IMR-90 (cell line): ENCODE results near the gene COX10. TPM values are rescaled to one million over a fixed set of nuclear protein-coding genes. Genes with fewer than 3 reads are reported as not detected.

ENCODE experiments used
- ATAC-seq: fragments of 200-7000 bp; cut with Tn5 transposase; 2 replicates; pipeline ENCODE4 v1.9.1; 2020; ENCODE audit warnings: low read depth, mild to moderate bottlenecking, moderate library complexity
- BruUV-seq: library from RNA; stranded (reverse); fragments of 400-500 nt; replicated peaks from 2 replicates; lab custom pipeline; 2021; lab: Mats Ljungman, UMichigan
- CTCF ChIA-PET: fragments of 300-600 bp; formaldehyde crosslinking; extraction: SDS; loops from one replicate; lab custom pipeline; 2021; ENCODE audit warnings: antibody characterized with exemption; lab: Yijun Ruan, JAX
- POLR2A ChIA-PET: fragments of 300-600 bp; sonication (Branson Sonifier 250); formaldehyde crosslinking; loops from one replicate; lab custom pipeline; 2022; ENCODE audit warnings: antibody characterized with exemption; ENCODE audit not compliant: unreplicated experiment; lab: Charles Lee
- DNase-seq: peaks from one replicate; pipeline ENCODE4 v3.0.0; 2013
- H2AFZ ChIP-seq: replicated peaks from 2 replicates; pipeline ENCODE3; 2013; ENCODE audit warnings: low read length, mild to moderate bottlenecking; ENCODE audit not compliant: poor library complexity
- H2AK5ac ChIP-seq: 2 replicates; pipeline ENCODE4 v1.6.1; 2013; ENCODE audit warnings: low read depth, low read length, inconsistent platforms
- H2AK9ac ChIP-seq: replicated peaks from 2 replicates; pipeline ENCODE3; 2013; ENCODE audit warnings: mild to moderate bottlenecking, low read depth, low read length, moderate library complexity; ENCODE audit not compliant: poor library complexity
- H2BK120ac ChIP-seq: 2 replicates; pipeline ENCODE4 v1.6.1; 2013; ENCODE audit warnings: low read depth, low read length, inconsistent platforms
- H2BK15ac ChIP-seq: 3 replicates; pipeline ENCODE4 v1.6.1; 2013; ENCODE audit warnings: low read depth, low read length, inconsistent platforms
- H2BK20ac ChIP-seq: 2 replicates; pipeline ENCODE4 v1.6.1; 2013; ENCODE audit warnings: low read depth, mild to moderate bottlenecking, inconsistent platforms, low read length, moderate library complexity
- H2BK5ac ChIP-seq: 2 replicates; pipeline ENCODE4 v1.6.1; 2013; ENCODE audit warnings: mild to moderate bottlenecking, low read depth, low read length, inconsistent platforms; ENCODE audit not compliant: poor library complexity, severe bottlenecking
- H3K14ac ChIP-seq: replicated peaks from 2 replicates; pipeline ENCODE4 v1.6.1; 2013; ENCODE audit warnings: low read depth, low read length, inconsistent platforms
- H3K18ac ChIP-seq: 2 replicates; pipeline ENCODE4 v1.6.1; 2013; ENCODE audit warnings: low read depth, low read length, control low read depth
- H3K23ac ChIP-seq: 2 replicates; pipeline ENCODE4 v1.6.1; 2013; ENCODE audit warnings: low read depth, low read length, inconsistent platforms
- H3K27ac ChIP-seq: 2 replicates; pipeline ENCODE4 v1.5.1; 2013; ENCODE audit warnings: mild to moderate bottlenecking, control low read depth, low read length; ENCODE audit not compliant: insufficient read depth
- H3K27me3 ChIP-seq: 2 replicates; pipeline ENCODE4 v1.6.1; 2013; ENCODE audit warnings: low read length; ENCODE audit not compliant: control insufficient read depth, insufficient read depth
- H3K36me3 ChIP-seq: 2 replicates; pipeline ENCODE4 v1.6.1; 2013; ENCODE audit warnings: low read length, mixed read lengths; ENCODE audit not compliant: control insufficient read depth, insufficient read depth
- H3K4ac ChIP-seq: 2 replicates; pipeline ENCODE4 v1.6.1; 2013; ENCODE audit warnings: low read depth, low read length, inconsistent platforms
- H3K4me1 ChIP-seq: 2 replicates; pipeline ENCODE4 v1.6.1; 2013; ENCODE audit warnings: low read length, mixed read lengths; ENCODE audit not compliant: control insufficient read depth, insufficient read depth
- H3K4me2 ChIP-seq: 2 replicates; pipeline ENCODE4 v1.6.1; 2013; ENCODE audit warnings: low read depth, mild to moderate bottlenecking, control low read depth, low read length, moderate library complexity
- H3K4me3 ChIP-seq: 2 replicates; pipeline ENCODE4 v1.5.1; 2013; ENCODE audit warnings: low read depth, mild to moderate bottlenecking, control low read depth, low read length, moderate library complexity; ENCODE audit not compliant: insufficient read depth
- H3K56ac ChIP-seq: 2 replicates; pipeline ENCODE4 v1.6.1; 2013; ENCODE audit warnings: low read length, inconsistent platforms; ENCODE audit not compliant: insufficient read depth; ENCODE audit errors: extremely low read depth
- H3K79me1 ChIP-seq, 2 experiments: 2 replicates each; pipeline ENCODE4 v1.6.1; 2013; ENCODE audit warnings: low read length in 2 of 2, inconsistent platforms in 1 of 2, low read depth in 1 of 2
- H3K9ac ChIP-seq: 2 replicates; pipeline ENCODE4 v1.6.1; 2013; ENCODE audit warnings: low read depth, low read length, control low read depth
- H3K9me1 ChIP-seq: 2 replicates; pipeline ENCODE4 v1.6.1; 2013; ENCODE audit warnings: low read length, inconsistent platforms; ENCODE audit not compliant: insufficient read depth
- H3K9me3 ChIP-seq: 2 replicates; pipeline ENCODE4 v1.6.1; 2013; ENCODE audit warnings: low read length; ENCODE audit not compliant: control insufficient read depth, insufficient read depth
- H4K20me1 ChIP-seq: 2 replicates; pipeline ENCODE4 v1.6.1; 2013; ENCODE audit warnings: low read length, inconsistent platforms; ENCODE audit not compliant: insufficient read depth
- H4K5ac ChIP-seq: 2 replicates; pipeline ENCODE4 v1.6.1; 2013; ENCODE audit warnings: mild to moderate bottlenecking, low read depth, low read length, control low read depth
- H4K8ac ChIP-seq, 2 experiments: 2 replicates each; pipeline ENCODE4 v1.6.1; 2013; ENCODE audit warnings: low read depth in 2 of 2, low read length in 2 of 2, control low read depth in 1 of 2, inconsistent platforms in 1 of 2
- H4K91ac ChIP-seq: 2 replicates; pipeline ENCODE4 v1.6.1; 2013; ENCODE audit warnings: low read depth, low read length, inconsistent platforms; ENCODE audit not compliant: insufficient read depth
- MAFK ChIP-seq: IDR thresholded peaks from 2 replicates; pipeline ENCODE4 v1.6.1; 2012; ENCODE audit warnings: low read depth, low read length, improper control_type of control experiment
- NFE2L2 ChIP-seq: fragments of 150-350 bp; IDR thresholded peaks from 2 replicates; pipeline ENCODE4 v1.6.1; 2016; ENCODE audit warnings: low read depth, mild to moderate bottlenecking, low read length
- RAD21 ChIP-seq: IDR thresholded peaks from 2 replicates; pipeline ENCODE4 v1.6.1; 2012; ENCODE audit warnings: low read length, improper control_type of control experiment
- WGBS, 2 experiments: methylation state at CpG; one replicate each; pipeline versions ENCODE4 v1.1.5 to v1.1.7; 2013; ENCODE audit warnings: missing lambda C conversion rate in 2 of 2; ENCODE audit not compliant: insufficient read length in 1 of 2; ENCODE audit errors: extremely low coverage in 2 of 2; 5-methylcytosine and 5-hydroxymethylcytosine counted together
- dilution Hi-C: fragments of 300-500 bp; cut with HindIII; formaldehyde crosslinking; loops from one replicate; pipeline ENCODE4 v1.14.3; 2018; ENCODE audit warnings: low sequenced_read_pairs; ENCODE audit not compliant: unreplicated experiment
- in situ Hi-C: fragments of 300-500 bp; cut with MboI; formaldehyde crosslinking; loops from 3 replicates; pipeline ENCODE4 v1.14.3; 2019; ENCODE audit warnings: low sequenced_read_pairs, inconsistent platforms, mixed read lengths
- intact Hi-C: fragments of 100-400 bp; cut with micrococcal nuclease; formaldehyde crosslinking; loops from 2 replicates; pipeline ENCODE4 v1.10.0; 2022
- polyA plus RNA-seq, 3 experiments: library from polyadenylated mRNA; depleted of rRNA; stranded (reverse); fragments of >200 nt; gene quantifications; 2 replicates each; pipeline ENCODE4 v1.2.3, GENCODE V29; 2012; ENCODE audit warnings: low replicate concordance in 1 of 3
- total RNA-seq: library from RNA; depleted of rRNA; stranded (reverse); fragments of >200 nt; gene quantifications from 2 replicates; pipeline ENCODE4 v1.2.3, GENCODE V29; 2012

The COX10 gene
- total and polyA plus RNA-seq, 2 of the 4 experiments (the other 2 are of a cell fraction), result 15.4 to 16.1 TPM

GRCh38 chr17:14158707-14159106, 89.4 kb downstream of the COX10 start:
- Histone ChIP-seq H3K9ac (no peak overlapping the region), H3K4me1 (peaks cover 5% of the 10 kb centered on the region), H3K4me2 (no peak overlapping the region), H3K18ac (no peak overlapping the region), H3K27ac (no peak overlapping the region), H3K79me1 (peaks cover 0 to 11% of the 10 kb centered on the region in 2 experiments; a peak in 1 of 4 replicates), H3K9me3 (no peaks in the 10 kb centered on the region), H2BK120ac (no peak overlapping the region), H4K8ac (no peak overlapping the region), H2BK5ac (no peak overlapping the region), H3K4ac (no peak overlapping the region), H4K5ac (no peak overlapping the region), H3K36me3 (no peaks in the 10 kb centered on the region), H3K14ac (no peak overlapping the region), H2AK9ac (no peak overlapping the region), H2BK20ac (no peak overlapping the region), H3K4me3 (no peak overlapping the region), H2AFZ (no peak overlapping the region), H4K91ac (no peak overlapping the region), H3K56ac (no peak overlapping the region), H3K27me3 (no peaks in the 10 kb centered on the region), H3K9me1 (no peaks in the 10 kb centered on the region; the same call in 1 of the 2 replicates), H2BK15ac (no peak overlapping the region), H2AK5ac (no peak overlapping the region), H4K20me1 (no peaks in the 10 kb centered on the region), H3K23ac (no peak overlapping the region)
- dilution Hi-C loops (no loop called here), in situ Hi-C loops (no loop called here), intact Hi-C loops (no loop called here)
- BruUV-seq, result no TSS peak
- no CpG with 5 or more reads among the region's 3 CpGs for WGBS, 2 experiments
- ChIA-PET CTCF (no interaction called here), POLR2A (interaction anchor here (0.6 kb wide), 1 partner anchor 25 kb away, joined by 7 read pairs; no protein-coding TSS in a partner anchor)
- DNase-seq (no peak), ATAC-seq (no peak)
- TF ChIP-seq MAFK (peak; percentile 43; the same call in 1 of the 2 replicates), NFE2L2 (no peak), RAD21 (no peak)
